Effector CD4-positive, alpha-beta T cell (primary cell): ENCODE results near the gene PLPP7.

ENCODE experiments used
- DNase-seq: peaks from one replicate; pipeline ENCODE4 v3.0.0-alpha.2; 2020

PLPP7 gene

DNA sequence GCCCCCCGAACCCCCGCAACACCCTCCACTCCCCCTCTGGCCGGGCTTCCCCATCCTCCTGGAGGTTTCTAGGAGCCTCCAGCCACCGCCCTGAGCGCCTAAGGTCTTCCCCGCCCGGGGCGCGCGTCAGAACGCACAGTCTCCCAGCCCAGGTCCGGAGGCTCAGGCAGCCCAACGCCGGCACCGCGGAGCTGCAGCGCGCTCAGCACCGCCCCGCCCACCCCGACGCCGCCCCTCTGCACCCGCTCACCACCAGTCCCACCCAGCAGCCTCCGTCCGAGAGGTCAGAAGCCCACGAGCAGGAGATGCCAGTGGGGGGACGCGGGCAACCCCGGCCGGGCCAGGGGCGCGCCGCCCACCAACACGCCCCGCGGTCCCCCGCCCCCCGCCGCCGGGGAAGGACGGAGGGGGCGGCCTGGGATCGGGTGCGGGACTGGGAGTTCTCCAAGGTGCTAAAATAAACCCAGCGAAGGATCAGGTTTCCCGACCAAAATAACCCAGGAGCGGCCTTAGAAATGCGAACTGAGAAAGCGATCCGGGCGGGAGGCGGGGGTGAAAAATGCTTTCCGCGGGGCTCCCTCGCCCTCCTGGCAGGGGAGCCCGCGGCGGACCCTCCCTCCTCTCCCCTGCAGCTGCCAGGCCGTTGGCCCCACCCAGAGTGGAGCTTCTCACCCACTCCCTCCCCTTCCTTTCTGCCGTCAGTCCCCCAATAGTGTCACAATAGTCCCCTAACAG is 6.7 kb upstream of the PLPP7 start:
- DNase-seq, result no peak

DNA sequence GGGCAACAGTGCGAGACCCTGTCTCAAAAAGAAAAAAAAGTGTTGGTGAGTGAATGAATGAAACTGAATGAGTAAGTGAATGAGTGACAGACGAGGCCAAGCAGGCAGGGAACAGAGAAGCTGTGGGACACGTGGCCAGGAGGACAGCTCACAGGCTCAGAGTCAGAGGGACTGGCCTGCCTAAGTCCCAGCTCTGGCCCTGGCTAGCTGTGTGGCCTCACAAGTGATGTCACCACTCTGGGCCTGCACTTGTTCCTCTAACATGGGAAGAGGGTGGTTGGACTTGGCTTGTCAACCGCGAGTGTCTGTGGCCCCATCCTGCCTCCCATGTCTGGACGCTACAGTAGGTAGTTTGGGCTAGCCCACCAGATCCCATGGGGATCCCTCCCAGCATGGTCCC is 4.7 kb upstream of the PLPP7 start:
- DNase-seq, result no peak

- DNase-seq, result no peak
Observed at GRCh38 chr9:131287359-131287758, 2.2 kb upstream of the PLPP7 start.

GRCh38 chr9:131288217-131288616 is 1.3 kb upstream of the PLPP7 start:
- no peak for DNase-seq

GRCh38 chr9:131290036-131290766 is 678 bp downstream of the PLPP7 start:
- no peak for DNase-seq

DNA sequence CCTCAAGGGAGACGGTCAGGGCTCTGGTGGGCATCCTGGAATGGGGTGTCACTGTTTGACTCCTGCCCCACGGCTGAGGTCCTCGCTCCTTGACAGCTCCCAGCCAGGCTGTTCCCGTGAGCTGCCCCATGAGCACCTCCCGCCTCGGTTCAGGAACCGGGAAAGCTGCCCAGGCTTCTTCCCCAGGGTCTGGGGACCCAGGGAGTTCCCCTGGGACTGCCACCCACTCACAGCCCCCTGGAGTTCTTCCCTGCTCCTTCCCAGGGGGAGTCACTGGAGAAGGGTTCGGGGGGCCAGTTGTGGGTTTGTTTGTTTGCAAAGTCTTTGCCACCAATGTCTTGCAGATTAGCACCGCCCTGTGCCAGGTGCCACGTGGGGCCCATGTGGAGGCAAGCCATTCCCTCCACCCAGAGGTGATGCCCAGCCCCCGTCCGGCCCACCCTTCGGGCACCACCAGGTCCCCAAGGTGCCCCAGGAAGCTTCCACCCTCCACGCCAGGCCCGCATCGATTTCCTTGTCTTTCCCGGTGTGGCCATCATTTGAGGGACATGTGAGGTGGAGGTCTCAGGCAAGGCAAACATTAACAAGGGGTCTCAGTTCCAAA is 1.3 kb downstream of the PLPP7 start:
- no peak for DNase-seq

- DNase-seq, result no peak
Observed at GRCh38 chr9:131291795-131292315, 2.3 kb downstream of the PLPP7 start.

DNA sequence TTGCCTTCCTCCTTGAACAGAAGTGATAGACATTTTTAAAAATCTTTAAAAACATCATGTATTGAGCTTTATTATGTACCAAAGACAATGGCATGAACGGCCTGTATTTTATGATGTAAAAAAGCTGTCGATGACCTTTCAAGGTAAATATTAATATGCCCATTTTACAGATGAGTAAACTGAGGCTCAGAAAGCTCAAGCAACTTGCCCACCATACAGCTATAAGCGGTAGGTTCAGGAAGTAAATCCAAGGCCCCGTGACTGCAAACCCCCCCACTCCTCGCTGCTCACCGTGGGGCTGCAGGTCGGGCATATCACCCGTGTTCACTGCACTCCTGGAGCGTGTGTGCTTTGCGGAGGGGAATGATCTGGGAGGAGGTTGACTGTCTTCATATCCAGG is 3.4 kb downstream of the PLPP7 start:
- DNase-seq, result no peak

DNA sequence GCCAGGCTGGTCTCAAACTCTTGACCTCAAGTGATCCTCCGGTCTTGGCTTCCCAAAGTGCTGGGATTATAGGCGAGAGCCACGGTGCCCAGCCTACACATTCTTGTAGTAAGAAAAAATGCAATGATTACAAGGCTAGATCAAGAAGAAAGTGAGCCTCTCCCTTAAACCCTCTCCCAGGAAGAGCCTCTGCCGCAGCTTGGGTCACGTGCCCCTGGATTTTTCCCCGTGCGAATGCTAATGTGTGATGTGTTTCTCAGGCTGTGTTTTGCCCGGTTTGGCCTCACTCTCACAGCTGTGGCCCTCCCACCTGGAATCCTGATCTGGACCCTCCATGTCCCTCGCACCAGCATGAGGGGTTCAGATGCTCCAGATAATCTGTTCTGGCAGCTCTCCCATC is 6.9 kb downstream of the PLPP7 start:
- no peak for DNase-seq

- no peak for DNase-seq
Observed at GRCh38 chr9:131296906-131297500, 7.5 kb downstream of the PLPP7 start.

- DNase-seq, result no peak
Observed at GRCh38 chr9:131297903-131298302, 8.4 kb downstream of the PLPP7 start.

DNA sequence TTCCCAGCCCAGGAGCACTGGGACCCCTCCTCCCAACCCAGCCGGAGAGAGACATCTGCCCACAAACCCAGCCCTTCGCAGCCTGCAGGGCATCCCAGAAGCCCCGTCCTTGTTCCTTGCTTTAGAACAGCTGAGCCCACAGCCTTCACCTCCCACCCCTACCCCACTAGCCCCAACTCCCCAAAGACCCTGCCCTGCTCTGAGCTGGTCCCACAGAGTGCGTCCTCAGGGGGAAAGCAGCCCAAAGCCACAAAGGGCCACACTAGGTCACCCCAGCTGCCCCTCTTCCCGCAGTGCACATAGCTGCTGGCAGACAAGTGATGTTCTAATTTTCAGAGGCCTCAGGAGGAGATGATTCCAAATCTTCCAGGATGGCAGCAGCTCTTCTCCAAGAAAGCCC is 8.8 kb downstream of the PLPP7 start:
- no peak for DNase-seq

GRCh38 chr9:131298816-131299215 is 9.3 kb downstream of the PLPP7 start:
- DNase-seq, result no peak

DNA sequence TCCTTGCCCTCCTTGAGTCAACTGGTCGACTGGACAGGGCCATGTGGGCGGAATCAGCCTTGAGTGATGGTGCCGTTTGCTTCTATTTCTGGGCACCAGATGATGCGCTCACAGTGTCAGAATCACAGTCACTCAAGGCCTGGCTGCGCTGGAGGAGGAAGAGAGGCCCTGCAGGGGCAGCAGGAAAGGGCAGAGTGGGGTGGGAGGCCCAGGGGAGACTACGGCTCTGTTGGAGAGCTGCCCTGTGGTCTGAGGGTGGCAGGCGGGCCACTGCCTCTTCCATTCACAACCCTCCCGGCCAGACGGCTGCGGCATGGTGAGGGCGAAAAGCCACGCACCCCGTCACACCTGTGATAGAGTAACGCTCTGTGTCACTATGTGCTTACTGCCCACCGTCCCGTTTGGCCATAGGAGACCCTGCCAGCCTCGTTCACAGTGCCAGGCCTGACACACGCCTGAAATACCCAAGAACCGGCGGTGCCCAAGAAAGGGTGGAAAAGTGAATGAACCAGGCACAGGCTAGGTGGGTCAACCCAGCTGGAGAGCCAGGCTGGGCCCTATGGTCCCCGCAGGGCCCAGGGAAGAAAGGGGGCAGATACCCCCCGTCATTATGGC is 9.9 kb downstream of the PLPP7 start:
- DNase-seq, result no peak

DNA sequence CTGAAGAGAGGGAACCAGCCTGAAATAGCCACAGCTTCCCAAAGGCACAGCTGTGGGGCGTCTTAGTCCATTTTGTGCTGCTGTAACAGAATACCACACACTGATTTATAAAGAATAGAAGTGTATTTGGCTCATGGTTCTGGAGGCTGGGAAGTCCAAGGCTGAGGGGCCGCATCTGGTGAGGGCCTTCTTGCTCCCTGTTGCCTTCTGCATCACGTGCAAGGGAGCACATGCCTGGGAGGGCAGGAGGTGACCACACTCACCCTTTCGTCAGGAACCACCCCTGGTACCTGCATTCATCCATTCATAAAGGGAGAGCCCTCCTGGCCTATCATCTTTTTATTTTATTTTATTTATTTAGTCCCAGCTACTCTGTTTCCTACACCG is 10.4 kb downstream of the PLPP7 start:
- no peak for DNase-seq

DNA sequence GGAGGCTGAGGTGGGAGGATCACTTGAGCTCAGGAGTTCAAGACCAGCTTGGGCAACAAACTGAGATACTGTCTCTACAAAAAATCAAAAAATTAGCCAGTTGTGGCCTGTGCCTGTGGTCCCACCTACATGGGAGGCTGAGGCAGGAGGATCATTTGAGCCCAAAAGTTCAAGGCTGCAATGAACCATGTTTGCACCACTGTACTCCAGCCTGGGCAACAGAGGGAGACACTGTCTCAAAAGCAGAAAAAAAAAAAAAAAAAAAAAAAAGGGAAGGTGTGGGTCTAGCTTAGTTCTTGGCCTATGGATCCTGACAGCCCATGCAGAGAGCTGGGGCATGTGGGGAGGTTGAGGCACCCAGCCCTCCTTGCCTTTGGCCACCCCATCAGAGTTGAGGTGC is 10.9 kb downstream of the PLPP7 start:
- no peak for DNase-seq

DNA sequence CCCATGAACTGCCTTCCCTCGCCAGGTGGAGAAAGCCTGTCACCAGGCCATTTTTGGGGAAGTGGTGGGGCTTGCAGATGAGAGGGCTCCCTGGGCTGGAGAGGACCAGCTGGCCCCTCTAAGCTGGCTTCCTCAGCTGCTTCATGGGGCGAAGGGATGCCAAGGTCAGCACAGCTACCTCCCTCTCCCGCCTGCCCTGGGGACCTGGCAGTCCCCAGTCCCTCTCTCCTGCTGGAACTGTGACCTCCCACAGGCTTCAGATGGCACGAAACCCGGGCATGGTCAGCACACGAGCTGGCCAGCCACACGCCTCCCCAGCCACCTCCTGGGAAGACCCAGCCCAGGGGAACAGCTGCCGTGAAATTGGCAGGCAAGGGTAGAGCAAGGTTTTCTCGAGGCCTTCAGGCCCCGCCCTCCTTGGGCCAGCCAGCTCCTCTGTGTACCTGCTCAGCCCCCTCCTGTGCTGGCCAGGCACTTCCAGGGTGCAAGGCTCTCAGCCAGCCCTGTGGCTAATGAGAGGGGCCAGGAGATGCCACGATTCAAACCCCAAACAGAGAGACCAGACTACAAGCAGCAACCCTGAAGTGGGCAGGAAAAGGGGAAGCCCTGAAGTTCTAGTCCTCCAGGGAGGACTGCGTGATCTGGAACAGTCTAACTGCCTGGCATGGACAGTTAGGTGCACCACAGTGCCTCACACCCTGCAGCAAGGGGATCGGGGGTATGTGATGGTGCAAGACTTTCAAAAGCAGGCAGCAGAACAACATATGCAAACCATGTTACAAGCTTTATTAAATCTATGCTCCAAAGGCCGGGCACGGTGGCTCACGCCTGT is 12.9 kb downstream of the PLPP7 start:
- no peak for DNase-seq

DNA sequence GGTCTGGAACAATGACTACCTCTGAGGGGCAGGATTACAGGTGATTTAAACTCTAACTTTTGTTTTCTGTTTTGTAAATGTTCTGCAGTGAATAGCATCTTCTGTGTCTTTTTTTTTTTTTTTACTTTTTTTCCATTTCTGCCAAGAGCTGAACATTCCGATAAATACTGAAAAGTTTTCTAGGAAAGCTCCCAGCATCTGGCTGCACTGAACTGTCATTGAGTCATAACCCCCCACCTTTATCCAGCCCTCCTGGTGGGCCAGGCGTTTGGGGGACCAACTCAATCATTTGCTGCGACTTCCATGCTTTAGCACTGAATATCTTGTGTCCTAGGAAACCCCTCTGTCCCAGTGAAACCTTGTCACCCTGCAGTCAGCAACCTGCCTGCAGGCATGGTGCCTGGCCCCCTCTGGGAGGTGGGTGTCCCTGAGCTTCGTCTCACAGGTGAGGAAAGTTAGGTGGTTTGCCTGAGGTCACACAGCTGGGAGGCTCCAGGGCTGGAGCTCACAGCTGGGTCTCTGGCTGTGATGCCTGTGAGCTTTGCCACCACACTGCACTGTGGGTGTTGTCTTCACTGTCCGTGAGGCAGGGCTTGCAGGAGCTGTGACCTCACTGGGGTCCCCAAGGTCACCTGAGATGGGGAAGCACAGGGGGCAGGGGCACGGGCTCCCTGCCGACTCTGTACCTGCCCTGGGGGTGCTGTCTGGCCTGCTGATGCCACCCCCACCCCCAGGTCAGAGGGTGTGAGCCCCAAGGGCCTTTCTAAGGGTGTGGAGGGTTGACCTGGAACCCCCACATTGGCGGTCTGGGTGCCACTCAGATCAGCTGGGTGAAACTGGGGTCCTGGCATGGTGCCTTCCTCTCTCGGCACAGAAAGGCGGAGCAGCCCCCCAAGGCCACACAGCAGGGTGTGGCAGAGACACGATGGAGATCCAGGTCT is 14.1 kb downstream of the PLPP7 start:
- DNase-seq, result no peak

DNA sequence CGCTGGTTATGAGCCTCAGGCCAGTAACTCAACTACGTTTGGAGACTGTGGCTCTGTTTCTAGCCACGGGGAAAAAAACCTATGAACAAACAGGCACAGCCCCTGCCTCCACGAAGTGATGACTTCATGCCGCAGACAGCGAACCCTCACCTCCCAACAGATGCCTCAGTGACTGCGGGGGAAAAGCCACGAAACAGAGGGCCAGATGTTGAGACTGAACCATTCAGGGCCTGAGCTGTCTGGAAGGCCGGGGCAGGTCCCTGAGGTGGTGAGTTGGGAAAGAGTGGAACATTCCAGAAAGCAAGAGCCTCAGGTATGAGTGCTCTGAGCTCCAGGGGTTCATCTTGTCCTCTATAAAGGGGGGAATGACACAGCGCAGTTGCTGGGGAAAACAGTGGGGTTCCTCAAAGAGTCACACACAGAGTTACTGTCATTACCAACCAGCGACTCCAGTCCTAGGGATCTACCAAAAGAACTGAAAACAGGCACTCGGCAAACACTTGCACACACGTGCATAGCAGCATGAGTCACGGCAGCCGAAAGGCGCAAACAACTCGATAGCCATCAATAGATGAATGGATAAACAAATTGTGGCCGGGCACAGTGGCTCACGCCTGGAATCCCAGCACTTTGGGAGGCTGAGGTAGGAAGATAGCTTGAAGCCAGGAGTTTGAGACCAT is 15.3 kb downstream of the PLPP7 start:
- no peak for DNase-seq

- DNase-seq, result no peak
Observed at GRCh38 chr9:131306397-131307004, 17.0 kb downstream of the PLPP7 start.
